CD4-positive, alpha-beta T cell (primary cell): Measurements from ENCODE around the gene GAS6. TPM values are rescaled to one million over a fixed set of nuclear protein-coding genes. Genes with fewer than 3 reads are reported as not detected.
A peak's percentile ranks its signal among the peaks of the same experiment; 100 is the strongest.

Experiments
- ATAC-seq: fragments of 200-7000 bp; cut with Tn5 transposase; one replicate; pipeline ENCODE4 v1.10.0; 2022; ENCODE audit warnings: mild to moderate bottlenecking; ENCODE audit not compliant: poor library complexity
- CTCF ChIA-PET: fragments of 350-600 bp; sonication (Branson Sonifier 250); formaldehyde crosslinking; loops from one replicate; lab custom pipeline; 2021; ENCODE audit warnings: antibody characterized with exemption, inconsistent platforms; lab: Charles Lee
- POLR2A ChIA-PET: fragments of 350-600 bp; sonication (Branson Sonifier 250); formaldehyde crosslinking; loops from one replicate; lab custom pipeline; 2021; ENCODE audit warnings: antibody characterized with exemption, inconsistent platforms; lab: Charles Lee
- DNase-seq, 14 experiments: peaks; one replicate each; pipeline ENCODE4 v3.0.0-alpha.2; 2013 to 2020; ENCODE audit warnings: mixed read lengths in 2 of 14
- H3K27ac ChIP-seq, 2 donors: one replicate each; pipeline versions ENCODE4 v1.5.1 to v1.7.0; 2013; ENCODE audit warnings: low read length in 2 of 2, low read depth in 1 of 2, mild to moderate bottlenecking in 1 of 2
- H3K27me3 ChIP-seq, 2 experiments: 1 replicate in 1 of 2; 2 replicates in 1 of 2; pipeline versions ENCODE4 v1.6.1 to v1.7.0; 2013; ENCODE audit warnings: low read length in 2 of 2, control low read depth in 1 of 2, mild to moderate bottlenecking in 1 of 2, moderate library complexity in 1 of 2; ENCODE audit not compliant: insufficient read depth in 2 of 2, control insufficient read depth in 1 of 2
- H3K36me3 ChIP-seq: one replicate; pipeline ENCODE4 v1.6.1; 2013; ENCODE audit warnings: low read length, control low read depth; ENCODE audit not compliant: insufficient read depth
- H3K4me1 ChIP-seq: one replicate; pipeline ENCODE4 v1.6.1; 2013; ENCODE audit warnings: low read length, control low read depth; ENCODE audit not compliant: insufficient read depth
- H3K4me3 ChIP-seq: one replicate; pipeline ENCODE4 v1.5.1; 2013; ENCODE audit warnings: mild to moderate bottlenecking, low read length, moderate library complexity
- H3K9me3 ChIP-seq, 2 experiments: 1 replicate in 1 of 2; 2 replicates in 1 of 2; pipeline versions ENCODE4 v1.6.1 to v1.7.0; 2013; ENCODE audit warnings: low read length in 2 of 2, mild to moderate bottlenecking in 2 of 2, control low read depth in 1 of 2, moderate library complexity in 1 of 2; ENCODE audit not compliant: control insufficient read depth in 1 of 2, insufficient read depth in 1 of 2
- H3K27ac Mint-ChIP-seq: one replicate; pipeline ENCODE4 v1.8.0; 2020; ENCODE audit warnings: mixed read lengths
- H3K27me3 Mint-ChIP-seq: one replicate; pipeline ENCODE4 v1.8.0; 2021; ENCODE audit warnings: mixed read lengths
- H3K36me3 Mint-ChIP-seq: one replicate; pipeline ENCODE4 v1.8.0; 2021; ENCODE audit warnings: low read depth, mixed read lengths
- H3K4me1 Mint-ChIP-seq: one replicate; pipeline ENCODE4 v1.8.0; 2021; ENCODE audit warnings: low read depth, mixed read lengths
- H3K4me3 Mint-ChIP-seq: one replicate; pipeline ENCODE4 v1.8.0; 2020; ENCODE audit warnings: mild to moderate bottlenecking, mixed read lengths
- H3K9me3 Mint-ChIP-seq: one replicate; pipeline ENCODE4 v1.8.0; 2020; ENCODE audit warnings: mixed read lengths
- CTCF ChIP-seq: fragments of 200-600 bp; IDR thresholded peaks from one replicate; pipeline ENCODE4 v1.8.0; 2022; ENCODE audit warnings: antibody characterized with exemption, mild to moderate bottlenecking
- intact Hi-C, 2 experiments: fragments of 100-400 bp; cut with DNase I in 1 of 2; cut with micrococcal nuclease in 1 of 2; formaldehyde crosslinking; loops; one replicate each; pipeline versions ENCODE4 v1.15.1 to v1.9.0; 2023 to 2025; cut with DNase I, micrococcal nuclease
- total RNA-seq, 174 experiments: library from RNA in 2 of 174; stranded (reverse) in 2 of 174; gene quantifications; one replicate each; pipeline ENCODE4 v1.2.3 and lab custom pipeline; 2021 to 2026

Gene GAS6
- total RNA-seq, 2 experiments from 2014 or later, result 0.52 to 1.0 TPM

GRCh38 chr13:113848020-113848419, 15.9 kb downstream of the GAS6 start:
- POLR2A ChIA-PET, result no interaction called here
- no peaks in the 10 kb centered on the region for H3K27me3 Mint-ChIP-seq
- Histone ChIP-seq H3K4me1 (peaks cover 35% of the 10 kb centered on the region), H3K9me3 (peaks cover 0 to 23% of the 10 kb centered on the region in 2 experiments), H3K27me3 (no peaks in the 10 kb centered on the region), H3K4me3 (no peak overlapping the region), H3K27ac (no peak overlapping the region), H3K36me3 (no peaks in the 10 kb centered on the region)
- DNase-seq (no peak), ATAC-seq (no peak)
- H3K27ac Mint-ChIP-seq, result no peak overlapping the region
- no peak overlapping the region for H3K4me3 Mint-ChIP-seq
- intact Hi-C loops, result no loop called here
- H3K9me3 Mint-ChIP-seq, result no peaks in the 10 kb centered on the region
- H3K36me3 Mint-ChIP-seq, result no peaks in the 10 kb centered on the region
- no peak for TF ChIP-seq CTCF
- peaks cover 13% of the 10 kb centered on the region for H3K4me1 Mint-ChIP-seq
- CTCF ChIA-PET, result no interaction called here

- Mint-ChIP-seq H3K4me1 (peaks cover 18% of the 10 kb centered on the region), H3K27ac (no peak overlapping the region), H3K36me3 (no peaks in the 10 kb centered on the region), H3K27me3 (no peaks in the 10 kb centered on the region), H3K4me3 (no peak overlapping the region), H3K9me3 (no peaks in the 10 kb centered on the region)
- ChIA-PET CTCF (no interaction called here), POLR2A (interaction anchor here (1.9 kb wide), 1 partner anchor 15 kb away, joined by 4 read pairs; no protein-coding TSS in a partner anchor)
- intact Hi-C loops, result no loop called here
- Histone ChIP-seq H3K27me3 (no peaks in the 10 kb centered on the region), H3K9me3 (peaks cover 0 to 33% of the 10 kb centered on the region in 2 experiments), H3K36me3 (no peaks in the 10 kb centered on the region), H3K4me3 (peak overlapping the region; percentile 49), H3K4me1 (peaks cover 40% of the 10 kb centered on the region), H3K27ac (no peak overlapping the region)
- ATAC-seq (peak; percentile 69), DNase-seq (peak in 7 of 14 experiments; percentile 20 to 69 (median 42))
- no peak for TF ChIP-seq CTCF
These were observed 17.1 kb downstream of the GAS6 start for GRCh38 chr13:113846636-113847318.

GRCh38 chr13:113845723-113846635, 17.9 kb downstream of the GAS6 start:
- CTCF ChIA-PET, result no interaction called here
- DNase-seq, result no peak
- H3K4me3 Mint-ChIP-seq, result peak overlapping the region; percentile 30
- no peaks in the 10 kb centered on the region for H3K9me3 Mint-ChIP-seq
- intact Hi-C loops, result no loop called here
- peaks cover 45% of the 10 kb centered on the region for H3K4me1 ChIP-seq
- peaks cover 25% of the 10 kb centered on the region for H3K4me1 Mint-ChIP-seq
- TF ChIP-seq CTCF, result no peak
- no peak overlapping the region for H3K27ac ChIP-seq
- POLR2A ChIA-PET, result interaction anchor here (1.9 kb wide), 1 partner anchor 16 kb away, joined by 4 read pairs; no protein-coding TSS in a partner anchor
- H3K27me3 ChIP-seq, result no peaks in the 10 kb centered on the region
- peak overlapping the region; percentile 49 for H3K4me3 ChIP-seq
- H3K36me3 ChIP-seq, result no peaks in the 10 kb centered on the region
- peaks cover 0 to 37% of the 10 kb centered on the region in 2 experiments for H3K9me3 ChIP-seq
- H3K36me3 Mint-ChIP-seq, result no peaks in the 10 kb centered on the region
- peak; percentile 37 for ATAC-seq
- no peaks in the 10 kb centered on the region for H3K27me3 Mint-ChIP-seq
- no peak overlapping the region for H3K27ac Mint-ChIP-seq
